ENCODE measurements around the gene NEGR1. TPM values are rescaled to one million over a fixed set of nuclear protein-coding genes. Genes with fewer than 3 reads are reported as not detected.

Gene NEGR1
- total and polyA plus RNA-seq, 9 donors, result 4.7 to 15.1 (median 9.1) TPM

DNA sequence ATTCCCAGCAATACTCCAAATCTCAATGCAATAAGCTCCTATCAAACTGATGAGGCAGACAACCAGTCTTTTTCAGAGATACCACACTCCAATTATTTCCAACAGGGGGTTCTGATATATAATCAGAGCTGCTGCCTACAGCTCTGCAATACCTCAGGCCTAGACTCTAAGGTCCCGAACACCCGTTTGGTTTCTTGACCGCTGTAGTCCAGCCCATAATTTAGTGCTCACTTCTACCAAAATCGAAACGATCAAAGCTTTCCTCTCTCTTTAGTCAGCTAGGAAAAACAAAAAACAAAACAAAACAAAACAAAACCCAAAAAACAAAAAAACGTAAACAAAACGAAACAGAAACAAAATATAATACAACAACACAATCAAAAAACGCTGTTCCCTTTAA, 453.0 kb downstream of the NEGR1 start:
- TF ChIP-seq POLR2A (IDR thresholded peaks at IDR 0.05) (no peak), EP300 (IDR thresholded peaks at IDR 0.05) (no peak)
- TF ChIP-seq, protein P1, sequence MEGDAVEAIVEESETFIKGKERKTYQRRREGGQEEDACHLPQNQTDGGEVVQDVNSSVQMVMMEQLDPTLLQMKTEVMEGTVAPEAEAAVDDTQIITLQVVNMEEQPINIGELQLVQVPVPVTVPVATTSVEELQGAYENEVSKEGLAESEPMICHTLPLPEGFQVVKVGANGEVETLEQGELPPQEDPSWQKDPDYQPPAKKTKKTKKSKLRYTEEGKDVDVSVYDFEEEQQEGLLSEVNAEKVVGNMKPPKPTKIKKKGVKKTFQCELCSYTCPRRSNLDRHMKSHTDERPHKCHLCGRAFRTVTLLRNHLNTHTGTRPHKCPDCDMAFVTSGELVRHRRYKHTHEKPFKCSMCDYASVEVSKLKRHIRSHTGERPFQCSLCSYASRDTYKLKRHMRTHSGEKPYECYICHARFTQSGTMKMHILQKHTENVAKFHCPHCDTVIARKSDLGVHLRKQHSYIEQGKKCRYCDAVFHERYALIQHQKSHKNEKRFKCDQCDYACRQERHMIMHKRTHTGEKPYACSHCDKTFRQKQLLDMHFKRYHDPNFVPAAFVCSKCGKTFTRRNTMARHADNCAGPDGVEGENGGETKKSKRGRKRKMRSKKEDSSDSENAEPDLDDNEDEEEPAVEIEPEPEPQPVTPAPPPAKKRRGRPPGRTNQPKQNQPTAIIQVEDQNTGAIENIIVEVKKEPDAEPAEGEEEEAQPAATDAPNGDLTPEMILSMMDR (IDR thresholded peaks at IDR 0.05), result no peak
- no peaks in the 10 kb centered on the region for H3K27me3 ChIP-seq
- no peaks in the 10 kb centered on the region for H3K36me3 ChIP-seq
- intact Hi-C loops (cut with DNase I), result no loop called here
- DNase-seq, result no peak
- H3K4me3 ChIP-seq, result no peak overlapping the region
- WGBS, 3 donors, result 69 to 74% (median 72%) methylated on average over 8 of the region's 8 CpGs
- no peaks in the 10 kb centered on the region for H3K4me1 ChIP-seq (ENCODE audit: insufficient read depth)
- H3K27ac ChIP-seq, result no peak overlapping the region
- H3K9me3 ChIP-seq, result no peaks in the 10 kb centered on the region

DNA sequence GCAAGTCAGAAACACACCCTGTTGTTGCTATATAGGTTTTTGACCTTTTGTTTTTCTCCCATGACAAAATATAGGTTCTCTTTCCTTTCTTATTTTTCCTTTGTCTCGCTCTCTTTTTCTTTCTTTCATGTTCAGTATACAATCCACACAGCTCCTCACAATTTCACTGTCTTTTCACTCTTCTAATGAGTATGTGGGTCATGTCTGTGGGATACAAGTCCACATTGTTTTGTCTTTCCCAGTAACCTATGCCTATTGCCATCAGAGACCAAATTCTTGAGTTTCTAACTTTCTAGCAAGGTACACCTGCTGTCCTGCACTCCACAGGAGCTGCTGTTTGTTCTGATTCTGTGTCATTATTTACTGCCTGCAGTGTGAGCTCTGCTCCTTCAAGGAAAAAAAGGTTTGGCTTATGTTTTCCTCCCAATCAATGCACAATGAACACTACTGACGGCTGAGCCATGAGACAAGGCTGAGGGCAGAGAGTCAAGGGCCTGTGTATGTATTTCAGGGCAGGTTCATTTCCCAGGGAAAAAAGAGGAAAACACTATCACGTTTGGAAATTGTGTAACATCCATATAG, 453.8 kb downstream of the NEGR1 start:
- H3K4me3 ChIP-seq, result no peak overlapping the region
- no peaks in the 10 kb centered on the region for H3K27me3 ChIP-seq
- 68 to 76% (median 71%) methylated on average over 3 of the region's 3 CpGs for WGBS, 3 donors
- H3K9me3 ChIP-seq, result no peaks in the 10 kb centered on the region
- no peak overlapping the region for H3K27ac ChIP-seq
- no peak for DNase-seq
- TF ChIP-seq, protein P1 (IDR thresholded peaks at IDR 0.05), result no peak
- H3K4me1 ChIP-seq (ENCODE audit: insufficient read depth), result no peaks in the 10 kb centered on the region
- no peaks in the 10 kb centered on the region for H3K36me3 ChIP-seq
- intact Hi-C loops (cut with DNase I), result no loop called here

DNA sequence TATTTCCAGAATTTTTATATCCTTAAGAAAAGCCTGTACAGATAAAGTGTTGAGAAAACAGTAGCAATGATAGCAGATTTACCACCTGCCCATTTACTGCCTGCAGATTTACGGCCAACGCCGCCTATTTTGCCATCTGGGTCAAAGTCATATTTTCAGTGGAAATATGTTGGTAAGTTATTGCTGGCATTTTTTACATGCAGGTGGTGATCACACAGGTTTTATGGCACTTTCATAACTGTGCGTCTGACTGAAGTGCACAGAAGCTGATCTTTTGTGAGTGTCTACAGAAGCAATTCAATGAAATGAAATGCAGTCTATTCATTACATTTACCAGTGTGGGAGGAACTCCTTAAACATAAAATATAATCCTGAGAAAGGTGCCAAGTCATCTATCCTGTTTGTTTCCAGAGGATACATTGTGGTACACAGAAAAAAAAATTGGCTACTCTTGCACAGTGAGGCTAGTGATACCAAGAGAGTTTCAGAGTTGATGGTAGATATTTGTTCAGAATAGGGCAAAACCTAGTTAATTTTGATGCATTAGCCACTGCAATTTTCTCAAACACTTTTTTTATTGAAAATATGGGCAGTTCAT, 458.5 kb downstream of the NEGR1 start:
- DNase-seq, result no peak

DNA sequence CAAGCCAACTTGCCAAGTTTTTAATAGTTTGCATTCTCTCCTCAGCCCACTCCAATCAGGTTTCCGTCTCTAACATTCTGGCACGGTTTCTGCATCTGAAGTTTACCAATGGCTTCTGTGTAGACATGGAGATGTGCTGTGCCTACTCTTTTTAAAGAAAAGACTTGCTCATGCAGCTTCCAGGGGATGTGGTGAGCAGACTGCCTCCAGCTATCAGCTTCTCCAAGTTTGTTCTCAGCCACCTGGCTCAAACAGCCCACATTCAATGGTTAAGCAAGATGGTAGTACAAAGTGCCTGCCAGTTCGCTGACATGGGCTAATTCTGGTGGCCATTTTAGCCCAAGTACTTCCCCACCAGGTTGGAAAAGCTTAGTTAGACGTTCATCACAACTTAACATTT, 465.3 kb downstream of the NEGR1 start:
- Histone ChIP-seq H3K9me3 (no peaks in the 10 kb centered on the region), H3K36me3 (no peaks in the 10 kb centered on the region), H3K27me3 (no peaks in the 10 kb centered on the region), H3K4me3 (no peak overlapping the region), H3K27ac (no peak overlapping the region), H3K4me1 (ENCODE audit: insufficient read depth) (no peaks in the 10 kb centered on the region)
- no peak for TF ChIP-seq EP300 (IDR thresholded peaks at IDR 0.05)
- TF ChIP-seq, protein P1 (IDR thresholded peaks at IDR 0.05), result no peak
- TF ChIP-seq POLR2A (IDR thresholded peaks at IDR 0.05), result no peak
- intact Hi-C loops (cut with DNase I), result no loop called here
- DNase-seq, result no peak
- 27 to 46% (median 31%) methylated on average over 4 of the region's 4 CpGs for WGBS, 3 donors

More for the DNA sequence above, 458.5 kb downstream of the NEGR1 start:
- TF ChIP-seq EP300 (IDR thresholded peaks at IDR 0.05) (no peak), POLR2A (IDR thresholded peaks at IDR 0.05) (no peak)
- TF ChIP-seq, protein P1 (IDR thresholded peaks at IDR 0.05), result no peak
- intact Hi-C loops (cut with DNase I), result no loop called here
- Histone ChIP-seq H3K27me3 (no peaks in the 10 kb centered on the region), H3K4me1 (ENCODE audit: insufficient read depth) (no peaks in the 10 kb centered on the region), H3K36me3 (no peaks in the 10 kb centered on the region), H3K9me3 (no peaks in the 10 kb centered on the region), H3K4me3 (no peak overlapping the region), H3K27ac (no peak overlapping the region)
- 65 to 72% (median 71%) methylated on average over 4 of the region's 4 CpGs for WGBS, 3 donors

Measured in ovary (tissue), 9 donors.